Suprapubic skin (tissue), 4 donors: Measurements from ENCODE around the gene CD79B.
"Not testable (repeated sequence)": the region's sequence is repeated elsewhere in the genome, so short reads cannot be mapped to it uniquely, and the experiment has no call there.

Experiments used
- POLR2A ChIP-seq, 2 donors: fragments of 450-650 bp; IDR thresholded peaks; one replicate each; pipeline ENCODE4 v1.6.1; 2017; ENCODE audit warnings: antibody characterized with exemption in 2 of 2, mild to moderate bottlenecking in 2 of 2, moderate library complexity in 2 of 2
- POLR2AphosphoS5 ChIP-seq, 3 donors: sonication (generic); formaldehyde crosslinking; IDR thresholded peaks; one replicate each; pipeline ENCODE4 v1.6.1; 2017; ENCODE audit warnings: antibody characterized with exemption in 3 of 3
- TF ChIP-seq, protein P1 (sequence below), 2 donors: fragments of 200-600 bp in 1 of 2; fragments of 450-650 bp in 1 of 2; sonication (generic) in 1 of 2; IDR thresholded peaks; one replicate each; pipeline ENCODE4 v1.5.1; 2016 to 2019; ENCODE audit warnings: antibody characterized with exemption in 2 of 2, mild to moderate bottlenecking in 1 of 2, moderate library complexity in 1 of 2

DNA sequence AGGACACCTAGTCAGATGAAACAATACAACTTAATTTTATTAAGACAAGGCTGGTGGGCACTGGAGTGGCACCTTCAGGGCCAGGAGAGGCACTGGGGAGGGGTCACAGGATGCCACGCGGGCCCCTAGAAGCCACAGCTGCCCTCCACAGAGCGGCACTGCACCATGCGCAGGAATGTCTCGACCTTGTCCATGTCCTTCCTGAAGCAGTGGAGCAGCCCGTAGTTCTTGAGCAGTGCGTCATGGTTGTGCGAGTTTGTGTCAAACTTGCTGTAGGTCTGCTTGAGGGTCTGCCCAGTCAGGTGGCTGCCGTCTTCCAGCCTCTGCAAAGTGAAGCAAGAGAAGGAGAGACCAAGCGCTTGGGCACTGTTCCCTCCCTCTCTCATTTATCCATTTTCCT lies 22.5 kb downstream of the CD79B start:
- TF ChIP-seq, protein P1, sequence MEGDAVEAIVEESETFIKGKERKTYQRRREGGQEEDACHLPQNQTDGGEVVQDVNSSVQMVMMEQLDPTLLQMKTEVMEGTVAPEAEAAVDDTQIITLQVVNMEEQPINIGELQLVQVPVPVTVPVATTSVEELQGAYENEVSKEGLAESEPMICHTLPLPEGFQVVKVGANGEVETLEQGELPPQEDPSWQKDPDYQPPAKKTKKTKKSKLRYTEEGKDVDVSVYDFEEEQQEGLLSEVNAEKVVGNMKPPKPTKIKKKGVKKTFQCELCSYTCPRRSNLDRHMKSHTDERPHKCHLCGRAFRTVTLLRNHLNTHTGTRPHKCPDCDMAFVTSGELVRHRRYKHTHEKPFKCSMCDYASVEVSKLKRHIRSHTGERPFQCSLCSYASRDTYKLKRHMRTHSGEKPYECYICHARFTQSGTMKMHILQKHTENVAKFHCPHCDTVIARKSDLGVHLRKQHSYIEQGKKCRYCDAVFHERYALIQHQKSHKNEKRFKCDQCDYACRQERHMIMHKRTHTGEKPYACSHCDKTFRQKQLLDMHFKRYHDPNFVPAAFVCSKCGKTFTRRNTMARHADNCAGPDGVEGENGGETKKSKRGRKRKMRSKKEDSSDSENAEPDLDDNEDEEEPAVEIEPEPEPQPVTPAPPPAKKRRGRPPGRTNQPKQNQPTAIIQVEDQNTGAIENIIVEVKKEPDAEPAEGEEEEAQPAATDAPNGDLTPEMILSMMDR (IDR thresholded peaks at IDR 0.05): not testable (repeated sequence)
- not testable (repeated sequence) for TF ChIP-seq POLR2A, POLR2AphosphoS5 (IDR thresholded peaks at IDR 0.05)
